GM12878 (cell line): ENCODE data around the gene CPD. TPM values are rescaled to one million over a fixed set of nuclear protein-coding genes. Genes with fewer than 3 reads are reported as not detected.

ENCODE experiments used
- ATAC-seq: fragments of 200-7000 bp; cut with Tn5 transposase; 3 replicates; pipeline ENCODE4 v1.9.1; 2020; ENCODE audit warnings: mild to moderate bottlenecking, moderate library complexity
- BruUV-seq: library from RNA; stranded (reverse); fragments of 400-500 nt; replicated peaks from 2 replicates; lab custom pipeline; 2021; lab: Mats Ljungman, UMichigan
- CTCF ChIA-PET: fragments of 300-600 bp; sonication (Branson Sonifier 250); formaldehyde crosslinking; extraction: SDS; loops from one replicate; lab custom pipeline; 2021; ENCODE audit warnings: inconsistent platforms; lab: Yijun Ruan, JAX
- POLR2A ChIA-PET: fragments of 350-600 bp; formaldehyde crosslinking; extraction: SDS; loops from one replicate; lab custom pipeline; 2021; ENCODE audit warnings: inconsistent platforms; lab: Charles Lee
- RAD21 ChIA-PET: fragments of 300-600 bp; sonication (Branson Sonifier 250); formaldehyde crosslinking; loops from one replicate; lab custom pipeline; 2023; ENCODE audit warnings: antibody characterized with exemption; ENCODE audit not compliant: unreplicated experiment; lab: Charles Lee
- SMC1A ChIA-PET: fragments of 300-600 bp; sonication (Branson Sonifier 250); formaldehyde crosslinking; loops from one replicate; lab custom pipeline; 2023; ENCODE audit not compliant: unreplicated experiment, uncharacterized antibody; lab: Charles Lee
- DNase-seq: peaks from one replicate; pipeline ENCODE4 v3.0.0-alpha.2; 2011; ENCODE audit warnings: low read depth, low spot score
- FAIRE-seq: peaks from 3 replicates; lab custom pipeline; 2011; peaks lifted over from hg19 to GRCh38; lab: Jason Lieb, UNC
- H2AFZ ChIP-seq: 2 replicates; pipeline ENCODE4 v1.6.0; 2011; ENCODE audit warnings: low read depth, low read length, control low read depth; ENCODE audit not compliant: control insufficient read depth
- H3K27ac ChIP-seq: 2 replicates; pipeline ENCODE4 v1.5.1; 2011; ENCODE audit warnings: control low read depth; ENCODE audit not compliant: control insufficient read depth, insufficient read depth
- H3K27me3 ChIP-seq, 2 experiments: replicated peaks in 1 of 2; 2 replicates each; pipeline versions ENCODE4 v1.6.0 to v1.6.1; 2011; ENCODE audit warnings: low read length in 1 of 2; ENCODE audit not compliant: control insufficient read depth in 2 of 2, insufficient read depth in 2 of 2
- H3K36me3 ChIP-seq, 2 experiments: 2 replicates each; pipeline ENCODE4 v1.5.1; 2011; ENCODE audit warnings: low read length in 1 of 2; ENCODE audit not compliant: control insufficient read depth in 2 of 2, insufficient read depth in 2 of 2
- H3K4me1 ChIP-seq: 2 replicates; pipeline ENCODE4 v1.6.1; 2011; ENCODE audit warnings: mild to moderate bottlenecking, low read length, moderate library complexity, mixed read lengths; ENCODE audit not compliant: control insufficient read depth, insufficient read depth
- H3K4me2 ChIP-seq: 2 replicates; pipeline ENCODE4 v1.6.0; 2011; ENCODE audit warnings: control low read depth; ENCODE audit not compliant: control insufficient read depth, insufficient read depth
- H3K4me3 ChIP-seq: fragments of 200-600 bp; sonication (generic); 2 replicates; pipeline ENCODE4 v1.5.1; 2016
- H3K79me2 ChIP-seq: 2 replicates; pipeline ENCODE4 v1.6.0; 2011; ENCODE audit warnings: low read length; ENCODE audit not compliant: control insufficient read depth, insufficient read depth
- H3K9ac ChIP-seq: 2 replicates; pipeline ENCODE4 v1.8.0; 2011; ENCODE audit warnings: low read length, control low read depth, mixed read lengths; ENCODE audit not compliant: control insufficient read depth, insufficient read depth
- H3K9me3 ChIP-seq: replicated peaks from 3 replicates; pipeline ENCODE4 v1.5.1; 2011; ENCODE audit warnings: mild to moderate bottlenecking, low read length; ENCODE audit not compliant: control insufficient read depth, insufficient read depth
- H4K20me1 ChIP-seq: 2 replicates; pipeline ENCODE4 v1.6.0; 2011; ENCODE audit not compliant: control insufficient read depth, insufficient read depth
- BMI1 ChIP-seq: fragments of 450-650 bp; IDR thresholded peaks from 2 replicates; pipeline ENCODE4 v1.6.1; 2016; ENCODE audit warnings: mild to moderate bottlenecking, moderate library complexity, borderline replicate concordance
- CBX3 ChIP-seq: fragments of 200-600 bp; sonication (generic); IDR thresholded peaks from 2 replicates; pipeline ENCODE4 v1.6.1; 2016; ENCODE audit warnings: low read depth, borderline replicate concordance
- CEBPB ChIP-seq, 2 experiments: fragments of 150-350 bp in 1 of 2; IDR thresholded peaks; 2 replicates each; pipeline ENCODE4 v1.6.1; 2012 to 2014; ENCODE audit warnings: low read depth in 2 of 2, low read length in 2 of 2, borderline replicate concordance in 1 of 2, inconsistent platforms in 1 of 2
- E2F4 ChIP-seq: IDR thresholded peaks from 2 replicates; pipeline ENCODE4 v1.6.1; 2012; ENCODE audit warnings: low read depth, low read length, improper control_type of control experiment
- GABPA ChIP-seq: IDR thresholded peaks from 2 replicates; pipeline ENCODE4 v1.6.1; 2014; ENCODE audit warnings: antibody characterized with exemption, low read depth, mild to moderate bottlenecking, inconsistent platforms
- MEF2B ChIP-seq: fragments of 450-650 bp; IDR thresholded peaks from 2 replicates; pipeline ENCODE4 v1.6.1; 2018; ENCODE audit warnings: mild to moderate bottlenecking, moderate library complexity; ENCODE audit not compliant: partially characterized antibody, poor library complexity, severe bottlenecking
- NKRF ChIP-seq: fragments of 450-650 bp; conservative IDR thresholded peaks from 2 replicates; pipeline ENCODE4 v1.6.1; 2017; ENCODE audit warnings: mild to moderate bottlenecking, moderate library complexity
- POU2F2 ChIP-seq: IDR thresholded peaks from 3 replicates; pipeline ENCODE4 v1.6.1; 2011; ENCODE audit warnings: low read depth, mild to moderate bottlenecking, low read length, borderline replicate concordance
- SPI1 ChIP-seq: IDR thresholded peaks from 2 replicates; pipeline ENCODE4 v1.6.1; 2011; ENCODE audit warnings: low read depth, mild to moderate bottlenecking, low read length, moderate library complexity, borderline replicate concordance; ENCODE audit not compliant: insufficient read depth
- SREBF2 ChIP-seq: IDR thresholded peaks from 2 replicates; pipeline ENCODE4 v1.6.1; 2012; ENCODE audit warnings: mild to moderate bottlenecking, low read length
- TARDBP ChIP-seq: IDR thresholded peaks from 2 replicates; pipeline ENCODE4 v1.6.1; 2016; ENCODE audit warnings: borderline replicate concordance
- TBL1XR1 ChIP-seq: IDR thresholded peaks from 2 replicates; pipeline ENCODE4 v1.6.1; 2012; ENCODE audit warnings: low read depth, low read length, improper control_type of control experiment
- YBX1 ChIP-seq: fragments of 450-650 bp; IDR thresholded peaks from 2 replicates; pipeline ENCODE4 v1.6.1; 2016; ENCODE audit warnings: antibody characterized with exemption
- ZNF24 ChIP-seq: fragments of 450-650 bp; IDR thresholded peaks from 2 replicates; pipeline ENCODE4 v1.6.1; 2017; ENCODE audit warnings: antibody characterized with exemption, mild to moderate bottlenecking
- ZNF274 ChIP-seq: IDR thresholded peaks from one replicate; pipeline ENCODE4 v1.8.0; 2011; ENCODE audit not compliant: insufficient read length, insufficient read depth
- WGBS: methylation state at CpG from one replicate; pipeline ENCODE4 v1.1.6; 2016; ENCODE audit warnings: low lambda C conversion rate; ENCODE audit not compliant: insufficient replicate concordance, insufficient coverage; ENCODE audit errors: missing lambda C conversion rate; 5-methylcytosine and 5-hydroxymethylcytosine counted together
- in situ Hi-C: fragments of 300-500 bp; cut with MboI; formaldehyde crosslinking; loops from 9 replicates; pipeline ENCODE4 v1.14.3; 2018; ENCODE audit warnings: mixed read lengths
- intact Hi-C: fragments of 100-400 bp; cut with micrococcal nuclease; formaldehyde crosslinking; loops from one replicate; pipeline ENCODE4 v1.14.2; 2022; ENCODE audit not compliant: unreplicated experiment
- polyA plus RNA-seq, 11 experiments: library from polyadenylated mRNA; depleted of rRNA in 4 of 11; unstranded in 6 of 11; stranded (reverse) in 5 of 11; fragments of >200 nt; fragmentation: Nextera tagmentation in 4 of 11; fragmentation: Illumina TruSeq in 1 of 11; extraction: Ambion mirVana in 4 of 11; extraction: Trizol in 1 of 11; gene quantifications; 1 replicate in 1 of 11; 2 replicates in 10 of 11; pipeline versions ENCODE4 v1.2.1 to v1.2.3, GENCODE V29; 2011 to 2016; ENCODE audit warnings: inconsistent platforms in 2 of 11, missing spikeins in 2 of 11, low read depth in 1 of 11
- total RNA-seq, 4 experiments: library from RNA; depleted of rRNA in 3 of 4; stranded (reverse); fragments of >200 nt in 3 of 4; fragmentation: Illumina TruSeq in 1 of 4; extraction: Trizol in 1 of 4; gene quantifications; 2 replicates each; pipeline versions ENCODE4 v1.2.1 to v1.2.3, GENCODE V29; 2013 to 2021

Gene CPD
- total and polyA plus RNA-seq, 10 of the 15 experiments (the other 5 are each of a cell fraction or from before 2014, with no cell fraction given): 3.5 to 24.2 (median 15.7) TPM

GRCh38 chr17:30389756-30390300, 11.1 kb downstream of the CPD start:
- Histone ChIP-seq H3K9me3 (no peaks in the 10 kb centered on the region; the same call in 2 of the 3 replicates), H2AFZ (no peak overlapping the region), H3K4me1 (no peaks in the 10 kb centered on the region), H3K4me2 (no peak overlapping the region), H3K27me3 (no peaks in the 10 kb centered on the region), H3K9ac (no peak overlapping the region), H3K79me2 (no peaks in the 10 kb centered on the region), H3K4me3 (no peak overlapping the region), H3K27ac (no peak overlapping the region), H3K36me3 (peaks cover 0 to 4% of the 10 kb centered on the region in 2 experiments; a peak in 2 of 4 replicates), H4K20me1 (no peaks in the 10 kb centered on the region)
- ATAC-seq (no peak), FAIRE-seq (no peak), DNase-seq (no peak)
- TF ChIP-seq GABPA: no peak
- TF ChIP-seq MEF2B: no peak
- TF ChIP-seq TARDBP: no peak
- TF ChIP-seq E2F4: no peak
- in situ Hi-C loops (no loop called here), intact Hi-C loops (no loop called here)
- ChIA-PET CTCF (interaction anchor here (0.6 to 0.8 kb wide), 3 partner anchors 60 to 165 kb away, joined by 3 read pairs; no protein-coding TSS in a partner anchor), SMC1A (interaction anchor here (0.8 to 1.1 kb wide), 2 partner anchors 49 to 53 kb away, joined by 3 to 4 read pairs; no protein-coding TSS in a partner anchor), RAD21 (no interaction called here), POLR2A (interaction anchor here (0.6 kb wide), 1 partner anchor 454 kb away, joined by 6 read pairs; no protein-coding TSS in a partner anchor)
- 96% methylated on average over 6 of the region's 6 CpGs for WGBS
- BruUV-seq: no TSS peak

- TF ChIP-seq SREBF2 (no peak), TBL1XR1 (no peak), ZNF24 (no peak), CEBPB (IDR thresholded peaks at IDR 0.05; ENCODE audit: borderline replicate concordance in 1 of 2, low read depth in 2 of 2, low read length in 2 of 2) (no peak), CBX3 (no peak), SPI1 (no peak), POU2F2 (no peak), YBX1 (no peak), BMI1 (no peak), ZNF274 (no peak), NKRF (no peak)
- TF ChIP-seq, all 136 proteins: peak for 0
- Histone ChIP-seq H3K4me3 (no peak overlapping the region), H3K79me2 (no peaks in the 10 kb centered on the region), H3K9me3 (no peaks in the 10 kb centered on the region; the same call in 2 of the 3 replicates), H3K4me2 (no peak overlapping the region), H3K9ac (no peak overlapping the region), H2AFZ (no peak overlapping the region), H4K20me1 (no peaks in the 10 kb centered on the region), H3K27ac (no peak overlapping the region), H3K4me1 (no peaks in the 10 kb centered on the region), H3K36me3 (peaks cover 0 to 4% of the 10 kb centered on the region in 2 experiments; a peak in 2 of 4 replicates), H3K27me3 (no peaks in the 10 kb centered on the region)
- CTCF ChIA-PET: no interaction called here
- POLR2A ChIA-PET: no interaction called here
- intact Hi-C loops: no loop called here
- FAIRE-seq (no peak), DNase-seq (no peak), ATAC-seq (no peak)
- no TSS peak for BruUV-seq
- RAD21 ChIA-PET: no interaction called here
- 98% methylated on average over 2 of the region's 2 CpGs for WGBS
- SMC1A ChIA-PET: interaction anchor here (1.2 kb wide), 1 partner anchor 23 kb away, joined by 3 read pairs; no protein-coding TSS in a partner anchor
- in situ Hi-C loops: no loop called here
Measured at GRCh38 chr17:30391534-30391933, 12.8 kb downstream of the CPD start.
